Measurements from ENCODE around the gene ACHE.
"Not testable (repeated sequence)": the region's sequence is repeated elsewhere in the genome, so short reads cannot be mapped to it uniquely, and the experiment has no call there.

Gene ACHE

GRCh38 chr7:100865372-100865911 is 30.2 kb downstream of the ACHE start:
- Histone ChIP-seq H3K9me3 (ENCODE audit: control insufficient read depth in 5 of 5, low read length in 5 of 5) (no peaks in the 10 kb centered on the region), H3K4me1 (ENCODE audit: control insufficient read depth in 5 of 5, insufficient read depth in 5 of 5, low read length in 5 of 5) (peaks cover 5 to 48% (median 42%) of the 10 kb centered on the region in 5 donors), H3K9ac (ENCODE audit: low read length in 5 of 5) (no peak overlapping the region), H3K4me3 (ENCODE audit: low read depth in 1 of 5, low read length in 5 of 5) (peak overlapping the region in 1 of 5 donors; percentile 38), H3K36me3 (ENCODE audit: control insufficient read depth in 5 of 5, insufficient read depth in 5 of 5, low read length in 5 of 5) (peaks cover 0 to 34% (median 15%) of the 10 kb centered on the region in 5 donors), H3K27ac (ENCODE audit: low read depth, low read length) (no peak overlapping the region), H3K27me3 (ENCODE audit: control insufficient read depth in 5 of 5, insufficient read depth in 4 of 5, low read length in 5 of 5) (no peaks in the 10 kb centered on the region)

DNA sequence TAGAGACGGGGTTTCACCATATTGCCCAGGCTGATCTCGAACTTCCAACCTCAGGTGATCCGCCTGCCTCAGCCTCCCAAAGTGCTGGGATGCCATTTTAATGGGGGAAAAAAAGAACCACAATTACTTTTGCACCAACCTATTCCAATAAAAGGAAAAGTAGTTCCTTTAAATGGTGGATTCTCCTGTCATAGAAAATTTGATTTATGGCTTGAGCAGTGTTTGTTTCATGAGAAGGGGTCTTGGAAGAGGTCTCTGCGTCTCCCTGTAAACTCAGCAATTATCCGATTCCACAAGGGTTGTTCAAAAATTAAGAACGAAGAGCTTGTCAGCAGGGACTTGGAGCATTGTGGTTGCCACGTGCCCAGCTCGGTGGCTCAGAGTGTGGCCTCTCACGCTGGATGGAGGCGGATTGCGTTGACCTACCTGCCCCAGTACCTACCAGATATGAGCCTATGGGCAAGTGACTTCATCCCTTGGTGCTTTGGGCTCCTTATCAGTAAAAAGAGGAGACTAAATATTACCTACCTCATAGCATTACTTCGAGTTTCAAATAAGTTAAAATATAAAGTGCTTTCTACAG is 31.3 kb downstream of the ACHE start:
- Histone ChIP-seq H3K4me1 (ENCODE audit: control insufficient read depth in 5 of 5, insufficient read depth in 5 of 5, low read length in 5 of 5) (peaks cover 5 to 48% (median 42%) of the 10 kb centered on the region in 5 donors), H3K27ac (ENCODE audit: low read depth, low read length) (no peak overlapping the region), H3K4me3 (ENCODE audit: low read depth in 1 of 5, low read length in 5 of 5) (no peak overlapping the region), H3K36me3 (ENCODE audit: control insufficient read depth in 5 of 5, insufficient read depth in 5 of 5, low read length in 5 of 5) (peaks cover 0 to 38% (median 21%) of the 10 kb centered on the region in 5 donors), H3K27me3 (ENCODE audit: control insufficient read depth in 5 of 5, insufficient read depth in 4 of 5, low read length in 5 of 5) (no peaks in the 10 kb centered on the region), H3K9me3 (ENCODE audit: control insufficient read depth in 5 of 5, low read length in 5 of 5) (no peaks in the 10 kb centered on the region), H3K9ac (ENCODE audit: low read length in 5 of 5) (peak overlapping the region in 1 of 5 donors; percentile 20)

- no peaks in the 10 kb centered on the region for H3K9me3 ChIP-seq (ENCODE audit: control insufficient read depth in 5 of 5, low read length in 5 of 5)
- H3K4me1 ChIP-seq (ENCODE audit: control insufficient read depth in 5 of 5, insufficient read depth in 5 of 5, low read length in 5 of 5) = peaks cover 5 to 40% (median 34%) of the 10 kb centered on the region in 5 donors
- no peaks in the 10 kb centered on the region for H3K27me3 ChIP-seq (ENCODE audit: control insufficient read depth in 5 of 5, insufficient read depth in 4 of 5, low read length in 5 of 5)
- no peak overlapping the region for H3K9ac ChIP-seq (ENCODE audit: low read length in 5 of 5)
- H3K4me3 ChIP-seq (ENCODE audit: low read depth in 1 of 5, low read length in 5 of 5) = no peak overlapping the region
- H3K36me3 ChIP-seq (ENCODE audit: control insufficient read depth in 5 of 5, insufficient read depth in 5 of 5, low read length in 5 of 5) = peaks cover 0 to 46% (median 23%) of the 10 kb centered on the region in 5 donors
- no peak overlapping the region for H3K27ac ChIP-seq (ENCODE audit: low read depth, low read length)
Measured at GRCh38 chr7:100863406-100863950, 32.2 kb downstream of the ACHE start.

GRCh38 chr7:100861616-100861985 is 34.1 kb downstream of the ACHE start:
- Histone ChIP-seq H3K9ac (ENCODE audit: low read length in 5 of 5) (no peak overlapping the region), H3K36me3 (ENCODE audit: control insufficient read depth in 5 of 5, insufficient read depth in 5 of 5, low read length in 5 of 5) (peaks cover 0 to 53% (median 29%) of the 10 kb centered on the region in 5 donors), H3K4me1 (ENCODE audit: control insufficient read depth in 5 of 5, insufficient read depth in 5 of 5, low read length in 5 of 5) (peaks cover 1 to 22% (median 18%) of the 10 kb centered on the region in 5 donors)

GRCh38 chr7:100860702-100861615 is 34.7 kb downstream of the ACHE start:
- peaks cover 0 to 54% (median 29%) of the 10 kb centered on the region in 5 donors for H3K36me3 ChIP-seq (ENCODE audit: control insufficient read depth in 5 of 5, insufficient read depth in 5 of 5, low read length in 5 of 5)
- no peaks in the 10 kb centered on the region for H3K27me3 ChIP-seq (ENCODE audit: control insufficient read depth in 5 of 5, insufficient read depth in 4 of 5, low read length in 5 of 5)
- H3K27ac ChIP-seq (ENCODE audit: low read depth, low read length) = no peak overlapping the region
- H3K9me3 ChIP-seq (ENCODE audit: control insufficient read depth in 5 of 5, low read length in 5 of 5) = no peaks in the 10 kb centered on the region
- peaks cover 0 to 16% (median 13%) of the 10 kb centered on the region in 5 donors for H3K4me1 ChIP-seq (ENCODE audit: control insufficient read depth in 5 of 5, insufficient read depth in 5 of 5, low read length in 5 of 5)
- H3K4me3 ChIP-seq (ENCODE audit: low read depth in 1 of 5, low read length in 5 of 5) = no peak overlapping the region
- no peak overlapping the region for H3K9ac ChIP-seq (ENCODE audit: low read length in 5 of 5)

More at GRCh38 chr7:100861616-100861985, 34.1 kb downstream of the ACHE start:
- no peak overlapping the region for H3K27ac ChIP-seq (ENCODE audit: low read depth, low read length)
- H3K27me3 ChIP-seq (ENCODE audit: control insufficient read depth in 5 of 5, insufficient read depth in 4 of 5, low read length in 5 of 5) = no peaks in the 10 kb centered on the region
- no peaks in the 10 kb centered on the region for H3K9me3 ChIP-seq (ENCODE audit: control insufficient read depth in 5 of 5, low read length in 5 of 5)
- H3K4me3 ChIP-seq (ENCODE audit: low read depth in 1 of 5, low read length in 5 of 5) = no peak overlapping the region

DNA sequence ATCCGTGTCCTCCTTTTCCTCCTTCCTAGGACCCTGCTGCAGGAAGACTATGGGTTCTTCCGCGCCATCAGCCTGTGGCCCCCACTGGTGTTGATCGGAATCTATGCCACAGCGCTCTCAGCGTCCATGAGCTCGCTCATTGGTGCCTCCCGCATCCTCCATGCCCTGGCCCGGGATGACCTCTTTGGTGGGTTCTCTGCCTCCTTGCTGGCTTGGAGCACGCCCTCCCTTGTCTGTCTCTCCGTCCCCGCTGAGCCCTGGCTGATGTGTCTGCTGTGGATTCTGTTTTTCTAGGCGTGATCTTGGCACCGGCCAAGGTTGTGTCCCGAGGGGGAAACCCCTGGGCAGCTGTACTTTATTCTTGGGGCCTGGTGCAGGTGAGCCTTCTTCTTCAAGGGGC is 35.8 kb downstream of the ACHE start:
- Histone ChIP-seq H3K4me1 (ENCODE audit: control insufficient read depth in 5 of 5, insufficient read depth in 5 of 5, low read length in 5 of 5) (peaks cover 0 to 10% (median 7%) of the 10 kb centered on the region in 5 donors), H3K9ac (ENCODE audit: low read length in 5 of 5) (no peak overlapping the region), H3K36me3 (ENCODE audit: control insufficient read depth in 5 of 5, insufficient read depth in 5 of 5, low read length in 5 of 5) (peaks cover 0 to 62% (median 29%) of the 10 kb centered on the region in 5 donors), H3K27ac (ENCODE audit: low read depth, low read length) (no peak overlapping the region), H3K9me3 (ENCODE audit: control insufficient read depth in 5 of 5, low read length in 5 of 5) (no peaks in the 10 kb centered on the region), H3K4me3 (ENCODE audit: low read depth in 1 of 5, low read length in 5 of 5) (no peak overlapping the region), H3K27me3 (ENCODE audit: control insufficient read depth in 5 of 5, insufficient read depth in 4 of 5, low read length in 5 of 5) (no peaks in the 10 kb centered on the region)

- H3K36me3 ChIP-seq (ENCODE audit: control insufficient read depth in 5 of 5, insufficient read depth in 5 of 5, low read length in 5 of 5) = peaks cover 0 to 49% (median 29%) of the 10 kb centered on the region in 5 donors
- H3K4me3 ChIP-seq (ENCODE audit: low read depth in 1 of 5, low read length in 5 of 5) = no peak overlapping the region
- H3K4me1 ChIP-seq (ENCODE audit: control insufficient read depth in 5 of 5, insufficient read depth in 5 of 5, low read length in 5 of 5) = peaks cover 0 to 25% (median 15%) of the 10 kb centered on the region in 5 donors
- H3K9ac ChIP-seq (ENCODE audit: low read length in 5 of 5) = no peak overlapping the region
- H3K27me3 ChIP-seq (ENCODE audit: control insufficient read depth in 5 of 5, insufficient read depth in 4 of 5, low read length in 5 of 5) = no peaks in the 10 kb centered on the region
- no peak overlapping the region for H3K27ac ChIP-seq (ENCODE audit: low read depth, low read length)
- H3K9me3 ChIP-seq (ENCODE audit: control insufficient read depth in 5 of 5, low read length in 5 of 5) = no peaks in the 10 kb centered on the region
Measured at GRCh38 chr7:100856871-100857282, 38.8 kb downstream of the ACHE start.

- H3K9me3 ChIP-seq (ENCODE audit: control insufficient read depth in 5 of 5, low read length in 5 of 5) = no peaks in the 10 kb centered on the region
- peaks cover 0 to 28% (median 18%) of the 10 kb centered on the region in 5 donors for H3K4me1 ChIP-seq (ENCODE audit: control insufficient read depth in 5 of 5, insufficient read depth in 5 of 5, low read length in 5 of 5)
- no peak overlapping the region for H3K4me3 ChIP-seq (ENCODE audit: low read depth in 1 of 5, low read length in 5 of 5)
- no peak overlapping the region for H3K27ac ChIP-seq (ENCODE audit: low read depth, low read length)
- peaks cover 0 to 35% (median 17%) of the 10 kb centered on the region in 5 donors for H3K36me3 ChIP-seq (ENCODE audit: control insufficient read depth in 5 of 5, insufficient read depth in 5 of 5, low read length in 5 of 5)
- H3K27me3 ChIP-seq (ENCODE audit: control insufficient read depth in 5 of 5, insufficient read depth in 4 of 5, low read length in 5 of 5) = no peaks in the 10 kb centered on the region
- no peak overlapping the region for H3K9ac ChIP-seq (ENCODE audit: low read length in 5 of 5)
Measured at GRCh38 chr7:100855515-100855914, 40.2 kb downstream of the ACHE start.

DNA sequence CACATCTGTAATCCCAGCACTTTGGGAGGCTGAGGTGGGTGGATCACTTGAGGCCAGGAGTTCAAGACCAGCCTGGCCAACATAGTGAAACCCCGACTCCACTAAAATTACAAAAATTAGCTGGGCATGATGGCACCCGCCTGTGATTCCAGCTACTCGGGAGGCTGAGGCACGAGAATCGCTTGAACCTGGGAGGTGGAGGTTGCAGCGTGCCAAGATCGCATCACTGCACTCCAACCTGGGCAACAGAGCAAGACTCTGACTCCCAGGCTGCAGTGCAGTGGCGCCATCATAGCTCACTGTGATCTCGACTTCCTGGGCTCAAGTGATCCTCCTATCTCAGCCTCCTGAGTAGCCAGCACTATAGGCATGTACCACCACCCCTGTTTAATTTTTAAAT is 40.8 kb downstream of the ACHE start:
- not testable (repeated sequence) for H3K9me3 ChIP-seq (ENCODE audit: control insufficient read depth in 5 of 5, low read length in 5 of 5); H3K9ac ChIP-seq (ENCODE audit: low read length in 5 of 5); H3K4me3 ChIP-seq (ENCODE audit: low read depth in 1 of 5, low read length in 5 of 5); H3K27ac ChIP-seq (ENCODE audit: low read depth, low read length); H3K27me3 ChIP-seq (ENCODE audit: control insufficient read depth in 5 of 5, insufficient read depth in 4 of 5, low read length in 5 of 5)
- H3K4me1 ChIP-seq (ENCODE audit: control insufficient read depth in 5 of 5, insufficient read depth in 5 of 5, low read length in 5 of 5) = peaks cover 0 to 28% (median 18%) of the 10 kb centered on the region in 5 donors
- peaks cover 0 to 29% (median 10%) of the 10 kb centered on the region in 5 donors for H3K36me3 ChIP-seq (ENCODE audit: control insufficient read depth in 5 of 5, insufficient read depth in 5 of 5, low read length in 5 of 5)

All from subcutaneous abdominal adipose tissue (tissue), 5 donors.